ENCODE measurements around the gene ABLIM2. TPM values are rescaled to one million over a fixed set of nuclear protein-coding genes. Genes with fewer than 3 reads are reported as not detected.

Gene ABLIM2
- total RNA-seq, 1 experiment from 2014 or later: 1.0 TPM

DNA sequence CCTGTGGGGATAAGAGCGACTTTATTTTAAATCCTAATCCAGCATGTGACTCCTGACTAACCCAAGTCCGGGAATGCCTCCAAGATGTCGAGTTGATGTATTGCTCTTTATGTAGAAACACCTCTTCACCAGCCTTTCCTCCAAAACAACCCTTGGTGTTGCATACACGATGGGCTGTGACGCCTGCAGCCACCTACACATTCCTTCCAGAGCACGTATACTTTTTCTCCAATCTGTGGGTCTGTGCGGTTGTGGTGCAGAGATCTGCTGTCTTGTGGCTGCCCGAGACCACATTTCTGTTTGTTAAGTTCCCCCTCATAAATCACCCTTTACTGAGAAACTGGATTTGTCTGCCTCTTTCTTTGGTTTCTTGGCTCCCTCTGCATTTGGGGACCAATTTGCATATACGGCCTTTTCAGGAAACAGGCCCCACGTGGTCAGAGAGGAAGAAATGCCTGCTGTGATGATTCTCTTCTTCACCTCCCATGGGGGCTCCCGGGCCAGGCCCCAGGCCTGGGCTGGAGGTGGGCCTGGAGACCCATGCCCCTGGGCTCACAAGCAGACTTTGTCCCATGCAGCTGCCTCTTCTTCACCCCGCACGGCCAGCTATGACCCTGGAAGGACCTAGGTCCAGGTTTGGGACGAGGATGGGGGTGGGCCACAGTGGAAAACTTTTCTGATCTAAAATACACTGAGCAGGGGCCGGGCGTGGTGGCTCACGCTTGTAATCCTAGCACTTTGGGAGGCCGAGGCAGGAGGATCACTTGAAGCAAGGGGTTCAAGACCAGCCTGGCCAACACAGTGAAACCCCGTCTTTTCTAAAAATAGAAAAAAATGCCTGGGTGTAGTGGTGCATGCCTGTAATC is 197.6 kb downstream of the ABLIM2 start:
- H3K79me1 ChIP-seq (ENCODE audit: insufficient read depth, low read depth, low read length, poor library complexity, severe bottlenecking): no peaks in the 10 kb centered on the region
- H4K20me1 ChIP-seq (ENCODE audit: control insufficient read depth, insufficient read depth, insufficient read length): no peaks in the 10 kb centered on the region
- H3K4me1 ChIP-seq (ENCODE audit: insufficient read depth, low read length): peaks cover 2% of the 10 kb centered on the region; the same call in 1 of the 2 replicates
- no CpG with 5 or more reads among the region's 19 CpGs for WGBS (ENCODE audit: extremely low coverage, insufficient read length, low lambda C conversion rate)
- no peak overlapping the region for H2BK120ac ChIP-seq (ENCODE audit: low read depth, low read length, poor library complexity, severe bottlenecking)
- no peak overlapping the region for H3K56ac ChIP-seq (ENCODE audit: insufficient read length, low read depth, low read length)
- no peak overlapping the region for H3K4ac ChIP-seq (ENCODE audit: low read depth, low read length)
- H2AK5ac ChIP-seq (ENCODE audit: insufficient read length, low read length): no peak overlapping the region
- H2AFZ ChIP-seq (ENCODE audit: low read length): no peak overlapping the region
- H3K9ac ChIP-seq (ENCODE audit: extremely low read depth, insufficient read length, low read length): no peak overlapping the region
- H3K79me2 ChIP-seq (ENCODE audit: insufficient read depth, low read length): no peaks in the 10 kb centered on the region
- no peak overlapping the region for H3K23ac ChIP-seq (ENCODE audit: insufficient read length, low read depth, low read length)
- no peak overlapping the region for H4K8ac ChIP-seq (replicated peaks; ENCODE audit: insufficient read length, low read depth, low read length)
- peak overlapping the region; percentile 61; the same call in 1 of the 2 replicates for H3K14ac ChIP-seq (ENCODE audit: insufficient read depth, low read length)
- H3K9me3 Mint-ChIP-seq: no peaks in the 10 kb centered on the region; a peak in 1 of 5 replicates
- H3K36me3 Mint-ChIP-seq (ENCODE audit: insufficient read depth in 1 of 3, low read depth in 3 of 3): no peaks in the 10 kb centered on the region
- H4K5ac ChIP-seq (ENCODE audit: insufficient read length, low read depth, low read length): no peak overlapping the region
- peaks cover 2% of the 10 kb centered on the region for H3K23me2 ChIP-seq (ENCODE audit: insufficient read length, low read depth, low read length, poor library complexity, severe bottlenecking)
- no peaks in the 10 kb centered on the region; the same call in 1 of the 2 replicates for H3K27me3 Mint-ChIP-seq (ENCODE audit: low read depth)
- no peak overlapping the region for H2BK12ac ChIP-seq (ENCODE audit: insufficient read length, low read depth, low read length)
- no peak overlapping the region for H4K91ac ChIP-seq (ENCODE audit: insufficient read length, low read depth, low read length)
- no peak overlapping the region for H3T11ph ChIP-seq (ENCODE audit: low read length)
- no peak overlapping the region for H2BK20ac ChIP-seq (ENCODE audit: low read depth, low read length, poor library complexity, severe bottlenecking)
- TF ChIP-seq, protein P1, sequence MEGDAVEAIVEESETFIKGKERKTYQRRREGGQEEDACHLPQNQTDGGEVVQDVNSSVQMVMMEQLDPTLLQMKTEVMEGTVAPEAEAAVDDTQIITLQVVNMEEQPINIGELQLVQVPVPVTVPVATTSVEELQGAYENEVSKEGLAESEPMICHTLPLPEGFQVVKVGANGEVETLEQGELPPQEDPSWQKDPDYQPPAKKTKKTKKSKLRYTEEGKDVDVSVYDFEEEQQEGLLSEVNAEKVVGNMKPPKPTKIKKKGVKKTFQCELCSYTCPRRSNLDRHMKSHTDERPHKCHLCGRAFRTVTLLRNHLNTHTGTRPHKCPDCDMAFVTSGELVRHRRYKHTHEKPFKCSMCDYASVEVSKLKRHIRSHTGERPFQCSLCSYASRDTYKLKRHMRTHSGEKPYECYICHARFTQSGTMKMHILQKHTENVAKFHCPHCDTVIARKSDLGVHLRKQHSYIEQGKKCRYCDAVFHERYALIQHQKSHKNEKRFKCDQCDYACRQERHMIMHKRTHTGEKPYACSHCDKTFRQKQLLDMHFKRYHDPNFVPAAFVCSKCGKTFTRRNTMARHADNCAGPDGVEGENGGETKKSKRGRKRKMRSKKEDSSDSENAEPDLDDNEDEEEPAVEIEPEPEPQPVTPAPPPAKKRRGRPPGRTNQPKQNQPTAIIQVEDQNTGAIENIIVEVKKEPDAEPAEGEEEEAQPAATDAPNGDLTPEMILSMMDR (conservative IDR thresholded peaks at IDR 0.05): no peak
- peak overlapping the region in 1 of 3 experiments; percentile 22; a peak in 2 of 7 replicates for H3K27ac Mint-ChIP-seq
- DNase-seq: no peak
- peaks cover 23 to 31% of the 10 kb centered on the region in 2 experiments for H3K4me1 Mint-ChIP-seq
- H2BK5ac ChIP-seq (ENCODE audit: insufficient read length, low read length): no peak overlapping the region
- no peak overlapping the region for H3K18ac ChIP-seq (ENCODE audit: insufficient read length, low read depth, low read length)
- H3K4me2 ChIP-seq (ENCODE audit: insufficient read depth, insufficient read length, low read length): no peak overlapping the region
- no peaks in the 10 kb centered on the region; the same call in 1 of the 2 replicates for H3K27me3 ChIP-seq (ENCODE audit: insufficient read depth, low read length)
- H3K4me3 Mint-ChIP-seq: no peak overlapping the region; a peak in 1 of 5 replicates
- no peak overlapping the region for H2BK15ac ChIP-seq (ENCODE audit: low read depth, low read length)
- H3K9me3 ChIP-seq (ENCODE audit: control insufficient read depth, low read depth, low read length): no peaks in the 10 kb centered on the region
- no peak overlapping the region for H3K27ac ChIP-seq (ENCODE audit: insufficient read length, low read depth, low read length)
